ENCODE results near the gene CEP112. TPM values are rescaled to one million over a fixed set of nuclear protein-coding genes. Genes with fewer than 3 reads are reported as not detected.

The CEP112 gene
- total and polyA plus RNA-seq, 8 donors: 8.4 to 11.4 (median 9.8) TPM

- H3K4me3 ChIP-seq: no peak overlapping the region
- no peak for ATAC-seq
- intact Hi-C loops (cut with DNase I): no loop called here
- H3K27ac ChIP-seq: no peak overlapping the region
- no peaks in the 10 kb centered on the region for H3K4me1 ChIP-seq
- 95 to 97% methylated on average over 1 of the region's 1 CpG for WGBS, 2 donors
- no peaks in the 10 kb centered on the region for H3K36me3 ChIP-seq
- DNase-seq: no peak
- TF ChIP-seq CTCF (IDR thresholded peaks at IDR 0.05): no peak
- no peaks in the 10 kb centered on the region for H3K9me3 ChIP-seq
- no peaks in the 10 kb centered on the region for H3K27me3 ChIP-seq
- no peak for FAIRE-seq
Measured at GRCh38 chr17:65952586-65952985, 239.3 kb downstream of the CEP112 start.

GRCh38 chr17:65952015-65952414 is 239.9 kb downstream of the CEP112 start:
- intact Hi-C loops (cut with DNase I): no loop called here
- ATAC-seq (no peak), FAIRE-seq (no peak), DNase-seq (no peak)
- TF ChIP-seq CTCF (IDR thresholded peaks at IDR 0.05): no peak
- Histone ChIP-seq H3K4me1 (no peaks in the 10 kb centered on the region), H3K4me3 (no peak overlapping the region), H3K9me3 (no peaks in the 10 kb centered on the region), H3K36me3 (no peaks in the 10 kb centered on the region), H3K27ac (no peak overlapping the region), H3K27me3 (no peaks in the 10 kb centered on the region)

GRCh38 chr17:65947831-65948230 is 244.1 kb downstream of the CEP112 start:
- no peak for DNase-seq
- Histone ChIP-seq H3K4me1 (no peaks in the 10 kb centered on the region), H3K27me3 (no peaks in the 10 kb centered on the region), H3K4me3 (no peak overlapping the region), H3K36me3 (no peaks in the 10 kb centered on the region), H3K27ac (no peak overlapping the region), H3K9me3 (no peaks in the 10 kb centered on the region)
- WGBS, 2 donors: 98 to 99% methylated on average over 2 of the region's 2 CpGs
- no peak for TF ChIP-seq CTCF (IDR thresholded peaks at IDR 0.05)
- FAIRE-seq: no peak
- no peak for ATAC-seq
- intact Hi-C loops (cut with DNase I): no loop called here

- no peak for ATAC-seq
- Histone ChIP-seq H3K4me1 (no peaks in the 10 kb centered on the region), H3K27ac (no peak overlapping the region), H3K9me3 (no peaks in the 10 kb centered on the region), H3K27me3 (no peaks in the 10 kb centered on the region), H3K4me3 (no peak overlapping the region), H3K36me3 (no peaks in the 10 kb centered on the region)
- 88 to 93% methylated on average over 1 of the region's 1 CpG for WGBS, 2 donors
- intact Hi-C loops (cut with DNase I): no loop called here
- FAIRE-seq: no peak
- DNase-seq: no peak
- TF ChIP-seq CTCF (IDR thresholded peaks at IDR 0.05): no peak
Measured at GRCh38 chr17:65942592-65942991, 249.3 kb downstream of the CEP112 start.

- FAIRE-seq: no peak
- WGBS, 2 donors: 92 to 95% methylated on average over 4 of the region's 4 CpGs
- no peaks in the 10 kb centered on the region for H3K27me3 ChIP-seq
- TF ChIP-seq CTCF (IDR thresholded peaks at IDR 0.05): no peak
- ATAC-seq: no peak
- H3K36me3 ChIP-seq: no peaks in the 10 kb centered on the region
- no peak overlapping the region for H3K4me3 ChIP-seq
- H3K4me1 ChIP-seq: no peaks in the 10 kb centered on the region
- no peak for DNase-seq
- H3K9me3 ChIP-seq: no peaks in the 10 kb centered on the region
- intact Hi-C loops (cut with DNase I): no loop called here
- H3K27ac ChIP-seq: no peak overlapping the region
Measured at GRCh38 chr17:65941356-65941899, 250.5 kb downstream of the CEP112 start.
